ENCODE results near the gene SLC10A2.

- no peak for TF ChIP-seq CTCF (IDR thresholded peaks at IDR 0.05)
- TF ChIP-seq POLR2A (IDR thresholded peaks at IDR 0.05) = no peak
- no peak for TF ChIP-seq POLR2AphosphoS5 (IDR thresholded peaks at IDR 0.05)
Observed at GRCh38 chr13:103046676-103047075, 19.5 kb downstream of the SLC10A2 start.
